PC-9 (cell line): ENCODE results near the gene CFAP73.

Experiments used
- EZH2 ChIP-seq: fragments of 200-600 bp; sonication (generic); IDR thresholded peaks from 2 replicates; pipeline ENCODE4 v1.8.0; 2017; ENCODE audit warnings: antibody characterized with exemption, low read depth
- TF ChIP-seq, protein P1 (sequence below): fragments of 200-600 bp; sonication (generic); conservative IDR thresholded peaks from 2 replicates; pipeline ENCODE4 v1.6.1; 2017; ENCODE audit warnings: mixed run types, antibody characterized with exemption, mild to moderate bottlenecking, moderate library complexity

DNA sequence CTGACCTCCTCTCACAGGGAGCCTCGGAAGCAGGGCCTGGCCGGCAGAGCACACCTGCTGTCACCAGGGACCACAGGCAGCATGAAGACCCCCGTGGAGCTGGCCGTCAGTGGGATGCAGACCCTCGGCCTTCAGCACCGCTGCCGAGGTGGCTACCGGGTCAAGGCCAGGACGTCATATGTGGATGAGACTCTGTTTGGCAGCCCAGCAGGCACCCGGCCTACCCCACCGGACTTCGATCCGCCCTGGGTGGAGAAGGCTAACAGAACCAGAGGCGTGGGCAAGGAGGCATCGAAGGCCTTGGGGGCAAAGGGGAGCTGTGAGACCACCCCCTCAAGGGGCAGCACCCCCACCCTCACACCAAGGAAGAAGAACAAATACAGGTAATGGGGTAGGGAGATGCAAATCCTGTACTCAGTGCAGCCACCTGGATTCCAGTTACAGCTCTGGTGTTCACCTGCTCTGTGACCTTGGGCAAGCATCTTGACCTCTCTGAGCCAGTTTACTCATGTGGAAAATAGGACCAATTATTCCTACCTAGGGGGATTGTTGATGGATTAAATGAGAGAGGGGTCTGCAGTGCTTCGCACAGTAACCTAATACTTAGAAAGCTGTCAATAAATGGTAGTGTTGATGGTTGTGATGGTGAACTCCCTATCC is 37.3 kb downstream of the CFAP73 start:
- TF ChIP-seq, protein P1, sequence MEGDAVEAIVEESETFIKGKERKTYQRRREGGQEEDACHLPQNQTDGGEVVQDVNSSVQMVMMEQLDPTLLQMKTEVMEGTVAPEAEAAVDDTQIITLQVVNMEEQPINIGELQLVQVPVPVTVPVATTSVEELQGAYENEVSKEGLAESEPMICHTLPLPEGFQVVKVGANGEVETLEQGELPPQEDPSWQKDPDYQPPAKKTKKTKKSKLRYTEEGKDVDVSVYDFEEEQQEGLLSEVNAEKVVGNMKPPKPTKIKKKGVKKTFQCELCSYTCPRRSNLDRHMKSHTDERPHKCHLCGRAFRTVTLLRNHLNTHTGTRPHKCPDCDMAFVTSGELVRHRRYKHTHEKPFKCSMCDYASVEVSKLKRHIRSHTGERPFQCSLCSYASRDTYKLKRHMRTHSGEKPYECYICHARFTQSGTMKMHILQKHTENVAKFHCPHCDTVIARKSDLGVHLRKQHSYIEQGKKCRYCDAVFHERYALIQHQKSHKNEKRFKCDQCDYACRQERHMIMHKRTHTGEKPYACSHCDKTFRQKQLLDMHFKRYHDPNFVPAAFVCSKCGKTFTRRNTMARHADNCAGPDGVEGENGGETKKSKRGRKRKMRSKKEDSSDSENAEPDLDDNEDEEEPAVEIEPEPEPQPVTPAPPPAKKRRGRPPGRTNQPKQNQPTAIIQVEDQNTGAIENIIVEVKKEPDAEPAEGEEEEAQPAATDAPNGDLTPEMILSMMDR = no peak
- no peak for TF ChIP-seq EZH2
